ENCODE results near the gene B4GALT1. TPM values are rescaled to one million over a fixed set of nuclear protein-coding genes. Genes with fewer than 3 reads are reported as not detected.

Gene B4GALT1
- total and polyA plus RNA-seq, 9 donors, result 35.8 to 226 (median 88.3) TPM

- peaks cover 8% of the 10 kb centered on the region for H3K4me1 ChIP-seq (ENCODE audit: insufficient read depth)
- 22 to 28% (median 24%) methylated on average over 10 of the region's 10 CpGs for WGBS, 3 donors
- TF ChIP-seq EP300 (IDR thresholded peaks at IDR 0.05), result no peak
- TF ChIP-seq, protein P1, sequence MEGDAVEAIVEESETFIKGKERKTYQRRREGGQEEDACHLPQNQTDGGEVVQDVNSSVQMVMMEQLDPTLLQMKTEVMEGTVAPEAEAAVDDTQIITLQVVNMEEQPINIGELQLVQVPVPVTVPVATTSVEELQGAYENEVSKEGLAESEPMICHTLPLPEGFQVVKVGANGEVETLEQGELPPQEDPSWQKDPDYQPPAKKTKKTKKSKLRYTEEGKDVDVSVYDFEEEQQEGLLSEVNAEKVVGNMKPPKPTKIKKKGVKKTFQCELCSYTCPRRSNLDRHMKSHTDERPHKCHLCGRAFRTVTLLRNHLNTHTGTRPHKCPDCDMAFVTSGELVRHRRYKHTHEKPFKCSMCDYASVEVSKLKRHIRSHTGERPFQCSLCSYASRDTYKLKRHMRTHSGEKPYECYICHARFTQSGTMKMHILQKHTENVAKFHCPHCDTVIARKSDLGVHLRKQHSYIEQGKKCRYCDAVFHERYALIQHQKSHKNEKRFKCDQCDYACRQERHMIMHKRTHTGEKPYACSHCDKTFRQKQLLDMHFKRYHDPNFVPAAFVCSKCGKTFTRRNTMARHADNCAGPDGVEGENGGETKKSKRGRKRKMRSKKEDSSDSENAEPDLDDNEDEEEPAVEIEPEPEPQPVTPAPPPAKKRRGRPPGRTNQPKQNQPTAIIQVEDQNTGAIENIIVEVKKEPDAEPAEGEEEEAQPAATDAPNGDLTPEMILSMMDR (IDR thresholded peaks at IDR 0.05), result no peak
- no peak for TF ChIP-seq POLR2A (IDR thresholded peaks at IDR 0.05)
- peak overlapping the region in 1 of 2 donors; percentile 23 for H3K27ac ChIP-seq
- intact Hi-C loops (cut with DNase I), result no loop called here
- H3K27me3 ChIP-seq, result no peaks in the 10 kb centered on the region
- peak in 2 of 5 donors; percentile 35 to 70 for DNase-seq
- no peaks in the 10 kb centered on the region for H3K36me3 ChIP-seq
- H3K4me3 ChIP-seq, result no peak overlapping the region
- H3K9me3 ChIP-seq, result no peaks in the 10 kb centered on the region
Measured at GRCh38 chr9:33106827-33107621, 60.1 kb downstream of the B4GALT1 start.

- TF ChIP-seq, protein P1 (IDR thresholded peaks at IDR 0.05), result no peak
- TF ChIP-seq EP300 (IDR thresholded peaks at IDR 0.05), result no peak
- TF ChIP-seq POLR2A (IDR thresholded peaks at IDR 0.05), result no peak
- H3K27ac ChIP-seq, result no peak overlapping the region
- no peaks in the 10 kb centered on the region for H3K27me3 ChIP-seq
- intact Hi-C loops (cut with DNase I), result no loop called here
- H3K9me3 ChIP-seq, result no peaks in the 10 kb centered on the region
- 70 to 84% (median 76%) methylated on average over 4 of the region's 4 CpGs for WGBS, 3 donors
- H3K36me3 ChIP-seq, result no peaks in the 10 kb centered on the region
- no peak overlapping the region for H3K4me3 ChIP-seq
- no peak for DNase-seq
- H3K4me1 ChIP-seq (ENCODE audit: insufficient read depth), result peaks cover 8% of the 10 kb centered on the region
Measured at GRCh38 chr9:33106372-33106771, 60.8 kb downstream of the B4GALT1 start.

DNA sequence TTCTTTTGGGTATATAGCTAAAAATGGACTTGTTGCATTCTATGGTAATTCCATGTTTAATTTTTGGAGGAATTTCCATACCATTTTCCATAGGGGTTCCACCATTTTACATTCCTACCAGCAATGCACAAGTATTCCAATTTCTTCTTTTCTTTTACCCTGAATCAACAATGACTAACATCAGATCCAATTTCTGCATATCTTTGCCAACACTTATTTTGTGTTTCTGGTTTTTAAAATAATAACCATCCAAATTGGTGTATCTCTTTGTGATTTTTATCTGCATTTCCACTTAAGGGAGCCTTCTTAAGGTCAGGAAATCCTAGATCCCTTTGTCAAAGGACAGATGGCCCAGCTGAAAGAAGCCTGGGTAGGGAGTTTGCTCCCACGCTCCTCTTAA is 61.2 kb downstream of the B4GALT1 start:
- Histone ChIP-seq H3K36me3 (no peaks in the 10 kb centered on the region), H3K9me3 (no peaks in the 10 kb centered on the region), H3K27ac (no peak overlapping the region), H3K4me1 (ENCODE audit: insufficient read depth) (peaks cover 8% of the 10 kb centered on the region), H3K4me3 (no peak overlapping the region), H3K27me3 (no peaks in the 10 kb centered on the region)
- intact Hi-C loops (cut with DNase I), result no loop called here
- no peak for DNase-seq
- TF ChIP-seq, protein P1 (IDR thresholded peaks at IDR 0.05), result no peak
- no peak for TF ChIP-seq EP300 (IDR thresholded peaks at IDR 0.05)
- no peak for TF ChIP-seq POLR2A (IDR thresholded peaks at IDR 0.05)
- WGBS, 3 donors, result 91 to 100% (median 96%) methylated on average over 1 of the region's 1 CpG

- no peak overlapping the region for H3K27ac ChIP-seq
- no peaks in the 10 kb centered on the region for H3K9me3 ChIP-seq
- H3K36me3 ChIP-seq, result no peaks in the 10 kb centered on the region
- 79 to 87% (median 83%) methylated on average over 5 of the region's 5 CpGs for WGBS, 3 donors
- no peak for TF ChIP-seq EP300 (IDR thresholded peaks at IDR 0.05)
- no peak for TF ChIP-seq POLR2A (IDR thresholded peaks at IDR 0.05)
- TF ChIP-seq, protein P1 (IDR thresholded peaks at IDR 0.05), result no peak
- peaks cover 8% of the 10 kb centered on the region for H3K4me1 ChIP-seq (ENCODE audit: insufficient read depth)
- DNase-seq, result no peak
- intact Hi-C loops (cut with DNase I), result no loop called here
- no peak overlapping the region for H3K4me3 ChIP-seq
- H3K27me3 ChIP-seq, result no peaks in the 10 kb centered on the region
Measured at GRCh38 chr9:33105504-33105903, 61.6 kb downstream of the B4GALT1 start.

Measured in ovary (tissue), 9 donors.